Naive thymus-derived CD8-positive, alpha-beta T cell (primary cell): ENCODE data around the gene ASB4. TPM values are rescaled to one million over a fixed set of nuclear protein-coding genes. Genes with fewer than 3 reads are reported as not detected.

Experiments used
- ATAC-seq, 2 donors: fragments of 150-1000 bp; cut with Tn5 transposase in 1 of 2; sonication (Bioruptor Pico), chemical (Tn5 transposase) in 1 of 2; 1 replicate in 1 of 2; 2 replicates in 1 of 2; pipeline ENCODE4 v1.10.0; 2021; ENCODE audit warnings: mild to moderate bottlenecking in 2 of 2, moderate library complexity in 2 of 2
- POLR2A ChIA-PET: fragments of 350-600 bp; sonication (Branson Sonifier 250); formaldehyde crosslinking; loops from one replicate; lab custom pipeline; 2021; ENCODE audit warnings: antibody characterized with exemption; lab: Charles Lee
- DNase-seq, 10 donors: peaks; one replicate each; pipeline versions ENCODE4 v3.0.0 to v3.0.0-alpha.2; 2020 to 2022
- H3K27ac Mint-ChIP-seq, 10 donors: one replicate each; pipeline ENCODE4 v1.8.0; 2020 to 2022; ENCODE audit warnings: mild to moderate bottlenecking in 10 of 10, mixed read lengths in 10 of 10, moderate library complexity in 4 of 10, inconsistent platforms in 1 of 10
- H3K27me3 Mint-ChIP-seq, 5 donors: one replicate each; pipeline ENCODE4 v1.8.0; 2021 to 2022; ENCODE audit warnings: mixed read lengths in 5 of 5
- H3K36me3 Mint-ChIP-seq, 3 donors: one replicate each; pipeline ENCODE4 v1.8.0; 2020 to 2022; ENCODE audit warnings: mixed read lengths in 3 of 3, mild to moderate bottlenecking in 2 of 3, inconsistent platforms in 1 of 3
- H3K4me1 Mint-ChIP-seq, 4 donors: one replicate each; pipeline ENCODE4 v1.8.0; 2021 to 2022; ENCODE audit warnings: mixed read lengths in 4 of 4
- H3K4me3 Mint-ChIP-seq, 10 donors: one replicate each; pipeline ENCODE4 v1.8.0; 2020 to 2022; ENCODE audit warnings: mild to moderate bottlenecking in 10 of 10, mixed read lengths in 10 of 10, moderate library complexity in 6 of 10, inconsistent platforms in 1 of 10
- H3K9me3 Mint-ChIP-seq, 9 donors: one replicate each; pipeline ENCODE4 v1.8.0; 2020 to 2022; ENCODE audit warnings: mixed read lengths in 9 of 9, mild to moderate bottlenecking in 3 of 9, inconsistent platforms in 1 of 9, moderate library complexity in 1 of 9
- polyA plus RNA-seq, 3 donors: library from polyadenylated mRNA; unstranded; fragments of 300-500 nt; fragmentation: Illumina TruSeq; gene quantifications; one replicate each; pipeline ENCODE4 v1.2.3, GENCODE V29; 2021
- total RNA-seq, 8 experiments: library from RNA in 2 of 8; stranded (reverse) in 2 of 8; gene quantifications; one replicate each; pipeline ENCODE4 v1.2.3 and lab custom pipeline; 2021 to 2026

The ASB4 gene
- total and polyA plus RNA-seq, 5 experiments from 2014 or later, result not detected

- POLR2A ChIA-PET, result no interaction called here
- ATAC-seq, result no peak
- Mint-ChIP-seq H3K36me3 (no peaks in the 10 kb centered on the region), H3K27ac (no peak overlapping the region), H3K4me3 (no peak overlapping the region), H3K9me3 (no peaks in the 10 kb centered on the region), H3K27me3 (peaks cover 5 to 12% (median 10%) of the 10 kb centered on the region in 5 donors), H3K4me1 (no peaks in the 10 kb centered on the region)
- no peak for DNase-seq
Measured at GRCh38 chr7:95536656-95537311, 51.0 kb downstream of the ASB4 start.

DNA sequence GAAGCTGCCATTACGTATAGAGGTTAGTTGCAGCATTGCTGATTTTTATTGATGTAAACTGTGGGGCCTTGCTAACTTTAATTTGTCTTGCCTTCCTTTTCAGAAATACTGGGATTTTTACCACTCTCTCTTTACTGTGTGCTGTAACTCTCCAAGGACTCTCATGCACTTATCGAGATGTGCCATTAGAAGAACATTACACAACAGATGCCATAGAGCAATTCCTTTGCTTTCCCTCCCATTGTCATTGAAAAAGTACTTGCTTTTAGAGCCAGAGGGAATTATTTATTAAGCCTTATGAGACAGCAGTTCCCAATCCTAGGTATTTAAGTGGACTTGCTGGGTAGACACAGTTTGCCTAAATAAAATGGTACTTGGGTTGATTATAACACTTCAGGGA is 51.7 kb downstream of the ASB4 start:
- H3K27me3 Mint-ChIP-seq, result peaks cover 5 to 12% (median 10%) of the 10 kb centered on the region in 5 donors
- POLR2A ChIA-PET, result no interaction called here
- no peak overlapping the region for H3K27ac Mint-ChIP-seq
- DNase-seq (no peak), ATAC-seq (no peak)
- no peak overlapping the region for H3K4me3 Mint-ChIP-seq
- no peaks in the 10 kb centered on the region for H3K9me3 Mint-ChIP-seq
- no peaks in the 10 kb centered on the region for H3K36me3 Mint-ChIP-seq
- H3K4me1 Mint-ChIP-seq, result no peaks in the 10 kb centered on the region

GRCh38 chr7:95539426-95539825 is 53.7 kb downstream of the ASB4 start:
- Mint-ChIP-seq H3K4me3 (no peak overlapping the region), H3K27me3 (peaks cover 5 to 12% (median 9%) of the 10 kb centered on the region in 5 donors), H3K36me3 (no peaks in the 10 kb centered on the region), H3K9me3 (no peaks in the 10 kb centered on the region), H3K4me1 (no peaks in the 10 kb centered on the region), H3K27ac (no peak overlapping the region)
- ATAC-seq, result no peak
- POLR2A ChIA-PET, result no interaction called here
- DNase-seq, result no peak

GRCh38 chr7:95540366-95540765 is 54.6 kb downstream of the ASB4 start:
- H3K4me3 Mint-ChIP-seq, result no peak overlapping the region
- POLR2A ChIA-PET, result no interaction called here
- DNase-seq (no peak), ATAC-seq (no peak)
- H3K36me3 Mint-ChIP-seq, result no peaks in the 10 kb centered on the region
- H3K9me3 Mint-ChIP-seq, result no peaks in the 10 kb centered on the region
- H3K27me3 Mint-ChIP-seq, result peaks cover 0 to 6% (median 4%) of the 10 kb centered on the region in 5 donors
- H3K27ac Mint-ChIP-seq, result no peak overlapping the region
- peaks cover 0 to 2% (median 0%) of the 10 kb centered on the region in 4 donors for H3K4me1 Mint-ChIP-seq

GRCh38 chr7:95543312-95543711 is 57.6 kb downstream of the ASB4 start:
- DNase-seq (no peak), ATAC-seq (no peak)
- H3K27ac Mint-ChIP-seq, result no peak overlapping the region
- peaks cover 0 to 4% (median 0%) of the 10 kb centered on the region in 4 donors for H3K4me1 Mint-ChIP-seq
- no peaks in the 10 kb centered on the region for H3K9me3 Mint-ChIP-seq
- peaks cover 0 to 8% (median 5%) of the 10 kb centered on the region in 5 donors for H3K27me3 Mint-ChIP-seq
- no peak overlapping the region for H3K4me3 Mint-ChIP-seq
- no peaks in the 10 kb centered on the region for H3K36me3 Mint-ChIP-seq
- POLR2A ChIA-PET, result no interaction called here

GRCh38 chr7:95544171-95544570 is 58.4 kb downstream of the ASB4 start:
- no peaks in the 10 kb centered on the region for H3K36me3 Mint-ChIP-seq
- peaks cover 0 to 4% (median 0%) of the 10 kb centered on the region in 4 donors for H3K4me1 Mint-ChIP-seq
- POLR2A ChIA-PET, result no interaction called here
- DNase-seq, result no peak
- no peak overlapping the region for H3K27ac Mint-ChIP-seq
- peaks cover 0 to 8% (median 5%) of the 10 kb centered on the region in 5 donors for H3K27me3 Mint-ChIP-seq
- no peak overlapping the region for H3K4me3 Mint-ChIP-seq
- no peaks in the 10 kb centered on the region for H3K9me3 Mint-ChIP-seq
- ATAC-seq, result no peak

GRCh38 chr7:95545007-95545615 is 59.4 kb downstream of the ASB4 start:
- H3K4me3 Mint-ChIP-seq, result no peak overlapping the region
- no peaks in the 10 kb centered on the region for H3K9me3 Mint-ChIP-seq
- H3K4me1 Mint-ChIP-seq, result peaks cover 0 to 4% (median 0%) of the 10 kb centered on the region in 4 donors
- DNase-seq (no peak), ATAC-seq (no peak)
- POLR2A ChIA-PET, result no interaction called here
- no peaks in the 10 kb centered on the region for H3K36me3 Mint-ChIP-seq
- H3K27ac Mint-ChIP-seq, result no peak overlapping the region
- H3K27me3 Mint-ChIP-seq, result peaks cover 2 to 11% (median 5%) of the 10 kb centered on the region in 5 donors

- Mint-ChIP-seq H3K4me1 (peaks cover 0 to 4% (median 0%) of the 10 kb centered on the region in 4 donors), H3K36me3 (no peaks in the 10 kb centered on the region), H3K9me3 (no peaks in the 10 kb centered on the region), H3K27me3 (peaks cover 2 to 17% (median 3%) of the 10 kb centered on the region in 5 donors), H3K27ac (no peak overlapping the region), H3K4me3 (no peak overlapping the region)
- POLR2A ChIA-PET, result no interaction called here
- DNase-seq (no peak), ATAC-seq (no peak)
Measured at GRCh38 chr7:95545673-95546072, 59.9 kb downstream of the ASB4 start.

DNA sequence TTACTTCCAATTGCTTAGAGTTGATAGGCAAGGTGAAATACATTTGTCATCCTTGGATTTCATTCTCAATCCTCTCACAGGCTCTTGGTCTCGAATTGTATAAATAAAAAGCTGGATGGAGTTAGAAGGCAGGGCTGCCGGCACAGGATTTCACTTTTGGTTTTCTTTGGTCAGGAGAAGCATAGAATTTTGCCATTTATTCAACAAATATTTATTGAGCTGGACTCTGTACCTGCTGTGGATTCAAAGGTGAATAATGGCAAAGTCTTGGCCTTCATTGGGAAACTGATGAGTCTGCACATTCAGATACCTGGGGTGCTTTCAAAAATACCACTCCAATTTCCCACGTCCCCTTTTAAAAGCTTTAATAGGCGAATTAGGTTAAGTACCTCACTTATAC is 60.9 kb downstream of the ASB4 start:
- no peak for ATAC-seq
- Mint-ChIP-seq H3K36me3 (no peaks in the 10 kb centered on the region), H3K27ac (no peak overlapping the region), H3K9me3 (no peaks in the 10 kb centered on the region), H3K4me1 (peaks cover 0 to 4% (median 0%) of the 10 kb centered on the region in 4 donors), H3K27me3 (peaks cover 2 to 21% (median 4%) of the 10 kb centered on the region in 5 donors), H3K4me3 (no peak overlapping the region)
- POLR2A ChIA-PET, result no interaction called here
- DNase-seq, result no peak

DNA sequence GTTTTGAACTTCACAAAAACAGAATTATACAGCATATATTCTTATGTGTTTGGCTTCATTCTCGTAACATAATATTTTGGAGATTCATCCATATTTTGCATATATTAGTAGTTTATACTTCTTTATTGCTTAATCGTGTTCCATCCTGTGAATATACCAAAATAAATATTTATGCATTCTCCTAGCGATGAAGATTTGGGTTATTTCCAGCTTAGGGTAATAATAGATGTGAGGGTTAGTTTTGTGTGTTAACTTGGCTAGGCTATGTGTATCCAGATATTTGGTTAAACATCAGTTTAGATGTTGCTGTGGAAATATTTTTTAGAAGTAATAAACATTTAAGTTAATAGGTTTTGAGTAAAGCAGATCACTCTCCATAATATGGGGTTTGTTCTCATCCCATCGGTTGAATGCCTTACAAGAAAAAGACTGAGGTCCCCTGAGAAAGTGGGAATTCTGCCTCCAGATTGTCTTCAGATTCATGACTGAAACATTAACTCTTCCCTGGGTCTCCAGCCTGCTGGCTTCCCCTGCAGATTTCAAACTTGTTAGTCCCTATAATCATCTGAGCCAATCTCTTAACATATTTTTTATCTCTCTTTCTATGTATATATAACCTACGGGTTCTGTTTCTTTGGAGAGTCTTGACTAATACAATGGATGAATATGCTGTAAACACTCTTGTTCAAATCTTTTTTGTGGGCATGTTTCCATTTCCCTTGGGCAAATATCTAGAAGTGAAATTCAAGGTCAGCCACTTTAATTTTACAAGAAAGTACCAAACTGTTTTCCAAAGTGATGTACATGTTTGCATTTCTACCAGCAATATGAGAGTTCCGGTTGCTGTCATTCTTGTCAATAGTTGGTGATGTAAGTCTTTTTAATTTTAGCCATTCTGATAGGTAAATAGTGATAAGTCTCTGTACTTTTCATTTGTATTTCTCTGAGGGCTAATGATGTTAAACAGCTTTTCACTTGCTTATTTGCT is 61.9 kb downstream of the ASB4 start:
- H3K9me3 Mint-ChIP-seq, result no peaks in the 10 kb centered on the region
- H3K36me3 Mint-ChIP-seq, result no peaks in the 10 kb centered on the region
- DNase-seq, result no peak
- no peak for ATAC-seq
- no peak overlapping the region for H3K27ac Mint-ChIP-seq
- H3K27me3 Mint-ChIP-seq, result peaks cover 2 to 24% (median 7%) of the 10 kb centered on the region in 5 donors
- H3K4me1 Mint-ChIP-seq, result peaks cover 0 to 4% (median 0%) of the 10 kb centered on the region in 4 donors
- POLR2A ChIA-PET, result no interaction called here
- H3K4me3 Mint-ChIP-seq, result no peak overlapping the region

DNA sequence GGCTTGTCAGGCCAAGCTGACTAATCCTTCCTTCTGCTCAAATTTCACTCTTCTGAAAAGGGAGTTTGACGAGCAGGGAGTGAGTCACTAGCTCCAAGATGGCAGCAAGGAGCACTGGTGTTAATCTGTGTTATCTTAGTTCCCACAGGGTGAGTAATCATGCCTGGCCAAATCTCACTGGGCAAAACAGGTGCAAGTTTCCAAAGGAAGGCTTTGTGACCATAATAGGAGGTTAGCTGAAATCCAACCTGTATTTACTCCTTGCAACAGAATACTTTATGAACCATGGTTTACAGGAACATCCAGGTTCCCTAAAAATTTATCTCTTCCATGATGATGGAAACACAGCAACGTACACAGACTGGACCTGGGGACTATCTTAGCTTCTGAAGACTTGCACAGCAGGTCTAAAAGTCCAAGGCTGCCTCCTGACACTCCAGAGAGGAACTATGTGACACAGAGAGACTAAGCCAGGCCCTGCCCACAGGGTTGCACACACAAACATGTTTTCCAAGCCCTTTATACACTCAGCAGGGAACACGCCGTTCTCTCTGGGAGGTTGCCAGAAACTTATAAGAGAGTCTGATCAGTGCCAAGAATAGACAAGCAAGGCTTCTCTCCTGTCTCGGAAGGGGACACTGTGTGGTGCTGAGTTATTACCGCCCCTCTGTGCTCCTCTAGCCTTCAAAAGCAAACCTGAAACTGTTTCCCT is 64.2 kb downstream of the ASB4 start:
- ATAC-seq (no peak), DNase-seq (no peak)
- no peak overlapping the region for H3K4me3 Mint-ChIP-seq
- no peak overlapping the region for H3K27ac Mint-ChIP-seq
- H3K36me3 Mint-ChIP-seq, result no peaks in the 10 kb centered on the region
- H3K27me3 Mint-ChIP-seq, result peaks cover 2 to 25% (median 7%) of the 10 kb centered on the region in 5 donors
- peaks cover 0 to 4% (median 0%) of the 10 kb centered on the region in 4 donors for H3K4me1 Mint-ChIP-seq
- no peaks in the 10 kb centered on the region for H3K9me3 Mint-ChIP-seq
- POLR2A ChIA-PET, result no interaction called here

GRCh38 chr7:95550546-95550945 is 64.8 kb downstream of the ASB4 start:
- Mint-ChIP-seq H3K4me3 (no peak overlapping the region), H3K27me3 (peaks cover 2 to 22% (median 6%) of the 10 kb centered on the region in 5 donors), H3K4me1 (peaks cover 0 to under 1% (median 0%) of the 10 kb centered on the region in 4 donors), H3K36me3 (no peaks in the 10 kb centered on the region), H3K27ac (no peak overlapping the region), H3K9me3 (no peaks in the 10 kb centered on the region)
- ATAC-seq (no peak), DNase-seq (no peak)
- POLR2A ChIA-PET, result no interaction called here
